GM18511 (cell line): ENCODE results near the gene ADAMTS16.
A peak's percentile ranks its signal among the peaks of the same experiment; 100 is the strongest.

ENCODE experiments used
- ATAC-seq: cut with Tn5 transposase; IDR thresholded peaks from one replicate; pipeline ENCODE4 v1.9.1; 2021; ENCODE audit warnings: mild to moderate bottlenecking, moderate library complexity; ENCODE audit not compliant: unreplicated experiment

The ADAMTS16 gene

DNA sequence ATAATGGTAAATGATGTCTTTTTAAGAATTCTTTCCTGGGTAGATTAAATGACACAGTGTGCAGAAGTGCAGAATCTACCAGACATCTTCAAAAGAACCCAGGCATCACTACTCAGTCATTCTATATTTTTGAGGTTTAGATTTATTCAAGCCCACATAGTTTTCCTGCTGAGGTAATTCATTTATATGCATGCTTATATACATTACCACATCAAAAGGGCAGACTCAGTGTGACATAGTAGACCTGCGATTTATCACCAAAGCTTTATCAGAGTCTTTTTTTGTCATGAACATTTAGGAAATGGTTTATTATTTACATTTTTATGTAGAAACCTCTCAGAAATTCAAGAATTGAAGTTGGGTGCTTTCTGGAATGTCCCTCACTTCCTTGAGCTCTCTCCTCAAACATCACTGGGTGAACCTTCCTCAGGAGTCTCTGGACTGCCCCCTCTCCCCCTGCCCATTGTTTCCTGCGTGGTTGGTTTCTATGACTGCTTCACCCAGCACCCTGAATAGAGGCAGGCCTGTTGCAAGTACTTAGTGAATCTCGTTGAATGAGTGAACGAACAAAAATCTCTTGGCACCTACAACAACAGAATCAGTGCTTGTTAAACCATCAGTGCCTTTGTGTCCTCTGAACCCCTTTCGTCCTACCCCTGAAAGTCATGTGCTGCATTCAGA is 42.5 kb downstream of the ADAMTS16 start:
- ATAC-seq: no peak

DNA sequence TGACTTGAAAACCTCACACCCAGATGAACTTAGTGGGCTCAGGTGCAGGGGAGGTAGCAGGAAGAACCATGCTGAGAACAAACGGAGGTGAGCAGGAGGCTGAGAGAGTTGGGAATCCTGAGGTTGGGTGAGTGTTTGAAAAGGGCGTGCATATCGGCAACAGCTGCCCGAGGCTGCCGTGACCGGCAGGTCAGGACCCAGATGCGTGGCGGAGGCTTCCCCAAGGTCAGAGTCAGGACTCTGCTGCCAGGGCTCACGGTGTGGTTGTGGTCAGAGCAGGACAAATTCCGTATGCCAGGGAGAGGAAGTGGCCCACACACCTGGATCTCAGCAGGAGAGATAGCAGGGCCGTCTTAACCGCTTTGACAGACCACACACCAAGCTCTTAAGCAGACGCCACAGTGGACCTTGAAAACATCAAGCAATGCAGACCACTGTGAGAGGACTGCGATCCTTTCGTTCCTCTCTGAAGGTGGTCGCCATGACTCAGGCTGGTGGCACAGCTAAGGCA is 43.1 kb downstream of the ADAMTS16 start:
- ATAC-seq: no peak

DNA sequence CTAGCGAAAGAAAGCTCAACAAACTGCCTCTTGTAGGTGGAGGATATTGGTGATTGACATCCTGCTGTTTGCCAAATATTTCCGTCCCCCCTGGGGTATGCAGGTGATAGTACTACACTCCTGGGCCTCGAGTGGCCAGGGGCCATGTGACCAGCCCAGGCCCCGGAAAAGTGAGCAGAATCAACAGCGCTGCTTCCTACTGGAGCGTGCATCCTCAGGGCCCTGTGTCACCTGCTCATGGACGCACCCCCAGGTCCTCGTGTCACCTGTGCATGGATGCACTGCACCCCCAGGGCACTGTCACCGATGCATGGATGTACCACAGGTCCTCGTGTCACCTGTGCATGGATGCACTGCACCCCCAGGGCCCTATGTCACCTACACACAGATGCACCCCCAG is 43.8 kb downstream of the ADAMTS16 start:
- ATAC-seq: no peak

DNA sequence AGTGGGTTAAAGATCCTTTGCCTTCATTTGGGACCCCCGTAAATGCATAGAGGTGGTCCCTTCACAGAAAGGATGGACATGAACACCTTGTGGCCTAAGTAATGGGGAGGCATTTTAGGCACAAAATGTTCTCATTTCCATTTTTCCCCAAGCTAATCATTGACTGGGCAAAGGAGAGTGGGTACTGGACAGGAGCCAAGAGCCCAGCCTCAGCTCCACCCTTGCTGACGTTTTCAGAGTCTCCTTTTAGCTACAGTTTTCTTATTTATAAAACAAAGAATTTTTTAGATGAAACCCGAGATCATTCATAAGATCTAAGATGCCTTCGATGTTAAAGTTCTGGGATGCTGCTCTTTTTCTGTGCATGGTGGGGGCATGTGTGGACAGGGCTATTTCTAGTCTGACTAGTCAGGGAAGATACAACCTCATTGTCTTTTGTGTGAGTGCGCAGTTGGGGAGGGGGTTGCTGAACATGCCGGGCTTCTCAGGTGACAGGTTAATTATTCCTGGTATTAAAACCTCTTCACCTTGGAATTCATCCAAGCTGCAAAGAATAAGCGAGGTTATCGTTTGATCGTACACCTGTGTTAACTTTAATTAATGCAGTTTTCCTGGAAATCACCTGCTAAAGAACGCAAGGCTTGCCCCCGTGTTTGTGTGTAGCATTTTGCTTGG is 48.4 kb downstream of the ADAMTS16 start:
- no peak for ATAC-seq

DNA sequence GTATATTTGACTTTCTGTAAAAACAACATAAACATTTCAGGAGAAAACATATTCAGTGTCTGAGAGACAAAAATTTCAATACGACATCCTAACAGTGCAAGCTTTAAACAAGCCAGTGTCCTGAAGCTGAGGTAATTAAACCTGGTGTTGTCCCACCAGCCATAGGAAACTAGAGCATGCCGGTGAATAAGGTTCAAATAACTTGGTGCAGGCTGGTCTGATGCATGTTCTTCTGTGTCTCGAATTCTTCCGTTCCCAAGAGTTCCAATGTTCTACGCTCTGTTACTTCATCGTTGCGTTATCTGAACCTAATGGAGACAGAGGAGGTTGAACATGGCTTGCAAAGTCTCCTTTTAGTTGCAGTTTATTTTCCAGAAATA is 48.9 kb downstream of the ADAMTS16 start:
- ATAC-seq: no peak

DNA sequence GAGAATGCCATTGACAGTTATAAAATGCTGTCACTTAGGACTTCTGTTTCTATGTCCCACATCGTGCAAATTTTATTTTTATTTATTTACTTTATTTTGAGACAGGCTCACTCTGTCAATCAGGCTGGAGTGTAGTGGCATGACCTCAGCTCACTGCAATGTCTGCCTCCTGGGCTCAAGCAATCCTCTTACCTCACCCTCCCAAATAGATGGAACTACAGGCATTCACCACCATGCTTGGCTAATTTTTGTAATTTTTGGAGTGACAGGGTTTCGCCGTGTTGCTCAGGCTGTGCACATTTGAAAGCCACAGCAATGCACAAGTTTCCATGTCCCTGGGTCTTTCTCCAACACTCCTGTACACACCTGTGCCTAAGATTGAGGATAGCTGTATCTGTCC is 51.8 kb downstream of the ADAMTS16 start:
- no peak for ATAC-seq

DNA sequence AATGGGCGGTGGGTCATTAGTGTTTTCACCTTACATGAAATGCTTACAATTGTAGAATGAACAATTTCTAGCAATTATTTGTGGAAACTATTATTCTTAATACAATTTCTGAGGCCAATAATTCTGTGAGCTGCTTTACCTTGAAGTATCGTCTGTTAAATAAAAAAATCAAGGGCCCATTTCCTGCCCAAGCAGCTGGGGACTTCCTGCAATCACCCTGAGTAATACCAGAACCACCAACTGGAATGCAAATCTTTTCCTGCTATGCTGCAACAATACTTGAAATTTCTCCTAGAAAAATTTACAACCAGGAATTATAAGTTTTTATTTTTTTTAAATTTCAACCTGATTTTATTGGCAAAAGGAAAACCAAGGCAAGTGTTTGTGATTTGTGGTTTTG is 52.6 kb downstream of the ADAMTS16 start:
- no peak for ATAC-seq

DNA sequence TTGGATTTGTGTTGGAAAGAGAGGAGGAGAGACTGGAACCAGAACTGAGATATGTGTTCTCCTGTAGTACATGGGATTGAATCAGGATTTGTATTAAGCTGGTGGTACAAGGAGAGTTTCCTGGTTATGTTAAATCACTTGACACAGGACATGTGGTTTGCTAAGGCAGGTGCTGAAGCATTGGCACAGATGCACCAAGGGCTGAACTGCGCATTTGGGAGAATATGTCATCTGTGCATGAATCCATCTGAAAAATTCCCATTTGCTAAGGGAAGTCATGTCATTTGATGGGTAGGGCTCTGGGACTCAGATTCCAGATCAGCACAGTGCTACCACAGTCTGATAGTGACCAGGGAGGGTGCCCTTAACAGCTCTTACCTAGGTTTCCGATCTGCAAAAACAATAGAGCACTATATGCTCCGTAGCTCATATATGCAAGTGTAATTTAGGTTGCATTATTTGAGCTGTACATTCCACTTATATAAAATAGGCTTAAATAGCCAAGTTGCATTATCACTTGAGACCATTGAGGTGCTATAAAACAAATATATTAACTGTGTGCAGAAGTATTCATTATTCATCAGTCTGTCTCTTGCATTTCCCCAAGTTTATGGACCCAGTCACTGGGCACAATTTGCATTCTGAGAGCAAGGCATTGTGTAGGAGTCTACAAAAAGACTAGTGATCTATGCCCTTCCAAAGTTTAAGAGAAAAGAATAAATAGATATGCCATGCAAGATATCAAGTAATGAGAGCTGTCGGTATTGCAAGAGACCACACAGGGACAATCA is 55.2 kb downstream of the ADAMTS16 start:
- no peak for ATAC-seq

DNA sequence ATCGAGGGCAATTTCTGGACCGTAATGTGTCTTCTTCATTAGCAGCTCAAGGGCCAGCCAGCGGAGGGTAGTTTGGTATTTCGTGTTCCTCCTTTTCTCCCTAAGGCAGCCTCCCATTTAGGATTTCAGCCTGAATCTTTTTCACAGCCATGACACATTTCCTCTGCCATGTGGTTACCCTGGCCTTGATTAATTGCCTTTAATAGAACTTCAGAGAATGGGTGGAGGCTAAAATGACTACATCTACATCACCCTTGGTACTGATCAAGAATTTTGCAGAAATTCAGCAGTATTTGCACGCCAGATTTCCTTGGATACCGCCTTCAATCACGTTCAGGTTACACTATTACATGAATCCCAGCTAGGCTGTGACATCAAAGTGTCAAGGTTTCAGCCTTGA is 58.0 kb downstream of the ADAMTS16 start:
- no peak for ATAC-seq

DNA sequence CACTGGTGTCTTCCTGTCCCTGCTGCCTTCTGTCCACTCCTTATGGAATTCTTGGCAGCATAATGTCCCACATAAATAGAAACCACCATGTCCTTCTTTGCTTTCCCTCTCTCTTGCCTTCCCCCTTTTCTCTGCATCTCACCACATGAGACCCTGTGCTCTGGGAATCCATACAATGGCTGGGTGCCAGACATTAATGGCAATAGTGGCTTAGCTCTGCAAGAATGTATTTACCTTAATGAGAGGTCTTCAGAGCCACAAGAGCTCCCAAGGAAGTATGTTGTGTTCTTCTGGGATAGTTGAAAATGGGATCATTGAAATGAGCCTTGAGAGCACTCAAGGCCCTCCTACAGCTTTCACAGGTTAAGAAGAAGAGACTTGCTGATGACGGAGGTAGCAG is 58.7 kb downstream of the ADAMTS16 start:
- ATAC-seq: no peak

DNA sequence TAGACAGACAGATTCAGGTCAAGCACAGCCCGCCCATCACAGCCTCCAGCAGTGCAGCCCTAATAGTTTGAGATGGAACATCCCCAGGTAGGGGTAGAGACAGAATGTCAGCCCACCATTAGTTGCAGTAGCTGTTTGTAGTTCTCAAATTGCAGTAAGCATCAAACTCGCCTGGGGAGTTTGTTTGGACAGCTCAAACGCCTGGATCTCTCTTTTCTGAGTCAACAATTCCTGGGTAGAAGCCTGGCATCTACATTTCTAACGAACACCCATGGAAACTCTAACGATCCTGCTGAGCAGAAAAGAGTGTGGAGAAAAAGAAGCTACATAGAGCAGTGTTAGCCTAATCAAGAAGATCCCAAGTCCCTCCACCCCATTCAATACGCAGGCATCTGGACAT is 59.4 kb downstream of the ADAMTS16 start:
- ATAC-seq: no peak

DNA sequence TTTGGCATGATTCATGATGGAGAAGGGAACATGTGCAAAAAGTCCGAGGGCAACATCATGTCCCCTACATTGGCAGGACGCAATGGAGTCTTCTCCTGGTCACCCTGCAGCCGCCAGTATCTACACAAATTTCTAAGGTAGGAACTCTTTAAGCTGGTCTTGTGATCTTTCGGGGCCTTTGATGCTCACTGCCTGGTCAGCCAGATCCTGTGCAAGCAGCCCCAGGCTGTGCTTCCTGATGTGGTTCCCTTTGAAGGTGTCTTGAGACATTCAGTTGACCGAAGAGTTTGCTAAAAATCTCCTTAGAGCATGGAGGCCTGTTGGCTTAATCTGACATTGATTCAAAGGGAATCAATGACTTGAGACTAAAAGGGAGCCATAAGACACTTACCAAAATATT is 60.0 kb downstream of the ADAMTS16 start:
- ATAC-seq: no peak

DNA sequence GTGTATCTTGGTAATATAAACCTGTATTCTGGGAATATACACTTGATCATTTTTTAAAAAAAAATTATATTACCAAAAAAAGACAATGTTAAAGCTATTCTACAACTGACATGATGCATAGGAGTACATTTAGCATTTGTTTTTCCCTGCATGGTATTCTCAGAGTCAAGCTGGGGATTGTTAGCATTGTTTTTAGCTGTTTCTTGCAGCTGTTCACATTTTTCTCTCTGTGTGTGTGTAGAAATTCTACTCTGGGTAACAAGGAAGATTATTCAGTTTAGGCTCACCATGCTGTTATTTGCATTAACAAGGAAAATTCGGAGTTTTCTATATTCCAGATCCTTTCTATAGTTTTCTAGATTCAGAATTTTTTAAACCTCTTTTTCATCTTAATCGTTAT is 62.2 kb downstream of the ADAMTS16 start:
- ATAC-seq: no peak

DNA sequence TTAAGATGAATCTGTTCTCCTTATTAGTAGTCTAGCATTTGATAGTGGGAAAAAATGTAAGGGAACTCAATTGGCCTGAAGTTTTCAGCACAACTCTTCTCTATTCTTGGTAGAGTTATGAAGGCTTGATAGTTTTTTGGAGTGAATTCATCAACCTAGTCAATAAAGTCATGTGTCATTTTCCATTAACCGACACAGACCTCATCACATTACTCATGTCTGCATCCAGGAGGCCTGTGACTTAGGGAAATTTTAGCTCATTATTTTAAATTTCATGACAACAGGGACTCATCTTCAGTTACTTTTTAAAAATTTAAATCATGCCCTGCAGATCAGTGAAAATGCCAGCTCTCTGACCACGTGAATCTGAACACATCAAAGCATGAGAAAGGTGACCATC is 63.3 kb downstream of the ADAMTS16 start:
- no peak for ATAC-seq

DNA sequence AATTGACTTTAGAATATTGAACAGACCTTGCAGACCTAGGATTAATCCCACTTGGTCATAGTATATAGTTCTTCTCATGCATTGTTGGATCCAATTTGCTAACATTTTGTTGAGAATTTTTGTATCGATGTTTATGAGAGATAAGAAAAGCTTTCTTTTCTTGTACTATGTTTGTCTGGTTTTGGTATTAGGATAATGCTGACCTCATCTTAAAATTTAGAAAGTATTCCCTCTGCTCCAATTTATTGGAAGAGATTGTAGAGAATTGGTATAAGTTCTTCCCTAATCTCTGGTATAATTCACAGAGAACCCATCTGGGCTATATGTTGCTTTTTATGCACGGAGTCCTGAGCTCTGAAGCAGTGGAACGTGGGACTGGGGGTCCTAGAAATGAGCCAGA is 67.7 kb downstream of the ADAMTS16 start:
- no peak for ATAC-seq

DNA sequence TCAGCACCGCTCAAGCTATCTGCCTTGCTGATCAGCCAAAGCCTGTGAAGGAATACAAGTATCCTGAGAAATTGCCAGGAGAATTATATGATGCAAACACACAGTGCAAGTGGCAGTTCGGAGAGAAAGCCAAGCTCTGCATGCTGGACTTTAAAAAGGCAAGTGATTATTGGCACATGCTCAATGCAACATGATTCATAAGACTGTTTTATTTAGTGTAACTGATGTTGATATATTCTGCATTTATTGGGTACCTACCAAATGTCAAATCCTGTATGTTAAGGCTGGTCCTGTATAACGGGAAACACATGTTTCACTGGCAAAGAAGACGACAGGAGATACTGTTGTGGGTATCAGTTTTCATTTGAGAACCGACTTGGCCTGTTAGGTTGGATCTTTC is 69.0 kb downstream of the ADAMTS16 start:
- no peak for ATAC-seq

DNA sequence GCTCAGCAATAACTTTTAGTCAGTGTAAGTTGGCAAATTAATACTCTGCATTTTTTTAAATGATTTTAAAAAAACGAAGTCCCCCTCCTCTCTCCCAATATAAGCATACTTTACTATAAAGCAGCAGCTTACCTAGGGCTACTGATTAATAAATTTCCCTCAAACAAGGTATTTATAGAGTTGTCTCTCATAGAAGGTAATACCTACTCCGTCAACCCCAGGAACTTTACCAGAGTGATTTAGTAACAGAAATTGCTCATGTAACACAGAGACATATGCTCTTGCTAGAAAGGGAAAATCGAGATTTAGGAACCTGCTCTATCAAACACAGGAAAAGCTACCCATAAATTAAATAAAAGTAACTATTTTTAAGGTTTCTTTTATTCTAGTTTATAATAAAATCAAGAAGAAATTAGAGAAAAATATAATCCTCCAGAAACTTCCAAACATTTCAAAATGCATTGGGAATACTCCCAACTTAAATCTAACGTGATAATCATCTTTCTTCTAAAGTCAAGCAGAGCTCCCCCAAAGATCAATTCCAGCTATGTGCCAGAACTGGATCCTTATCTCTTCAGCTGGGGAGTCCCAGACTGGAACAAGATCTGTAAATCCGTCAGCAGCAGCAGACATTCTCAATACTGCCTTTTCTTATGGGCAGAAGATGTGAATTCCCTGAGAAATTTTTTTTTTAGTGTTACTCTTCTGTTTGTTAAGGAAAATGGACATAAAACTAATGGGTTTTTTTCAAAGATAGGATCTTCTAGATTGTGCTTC is 69.6 kb downstream of the ADAMTS16 start:
- ATAC-seq: no peak

DNA sequence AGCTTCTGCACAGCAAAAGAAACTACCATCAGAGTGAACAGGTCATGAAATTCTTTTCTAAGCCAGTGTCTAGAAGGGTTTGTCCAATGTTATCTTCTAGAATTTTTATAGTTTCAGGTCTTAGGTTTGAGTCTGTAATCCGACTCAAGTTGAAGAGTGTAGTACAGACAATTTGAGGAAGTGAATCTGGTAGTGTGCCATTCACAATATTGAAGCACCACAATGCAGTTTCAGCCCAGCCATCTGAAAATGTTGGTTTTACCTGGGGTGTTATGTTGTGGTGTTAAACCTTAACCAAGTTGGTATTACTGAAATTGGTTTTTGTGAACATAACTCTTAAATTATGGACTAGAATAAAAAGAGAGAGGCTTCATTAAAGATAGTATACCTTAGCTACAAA is 77.2 kb downstream of the ADAMTS16 start:
- ATAC-seq: peak; percentile 93

DNA sequence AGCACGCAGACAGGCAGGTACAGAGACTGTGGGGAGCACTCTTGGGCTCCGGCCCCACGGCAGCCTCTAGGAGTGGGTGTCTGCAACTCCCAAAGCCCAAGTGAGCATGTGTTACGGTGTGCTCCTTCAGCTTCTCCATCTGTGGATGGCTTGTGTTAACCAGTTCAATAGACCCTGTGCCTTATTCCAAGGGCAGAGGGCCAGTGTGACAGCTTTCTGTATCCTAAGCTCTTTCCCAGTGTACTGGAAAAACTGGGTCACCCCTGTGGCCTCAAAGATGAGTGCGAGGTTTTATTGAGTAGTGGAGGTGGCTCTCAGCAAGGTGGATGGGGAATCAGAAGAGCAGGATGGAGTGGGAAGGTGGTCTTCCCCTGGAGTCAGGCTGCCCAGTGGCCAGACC is 78.3 kb downstream of the ADAMTS16 start:
- no peak for ATAC-seq

DNA sequence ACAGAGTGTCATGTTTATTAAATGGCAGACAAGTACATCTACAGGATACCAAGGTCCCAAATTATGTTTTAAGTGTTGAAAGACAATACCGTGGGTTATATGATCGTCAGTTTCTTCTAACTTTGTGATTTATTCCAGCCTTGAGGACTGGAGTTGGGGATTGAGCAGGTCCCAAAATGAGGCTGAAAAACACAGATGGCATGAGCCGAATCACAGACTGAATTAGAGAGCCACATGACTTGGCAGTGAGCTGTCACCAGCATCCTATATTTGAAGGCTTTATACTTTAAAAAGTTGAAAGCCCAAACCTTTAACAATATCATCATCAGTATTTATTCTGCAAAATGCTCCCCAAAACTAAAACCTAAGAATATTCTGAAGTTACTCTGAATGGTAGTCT is 79.4 kb downstream of the ADAMTS16 start:
- no peak for ATAC-seq
